ENCODE results near the gene CFAP210. TPM values are rescaled to one million over a fixed set of nuclear protein-coding genes. Genes with fewer than 3 reads are reported as not detected.

CFAP210 gene
- total RNA-seq, 1 experiment from 2014 or later = 0.94 TPM

DNA sequence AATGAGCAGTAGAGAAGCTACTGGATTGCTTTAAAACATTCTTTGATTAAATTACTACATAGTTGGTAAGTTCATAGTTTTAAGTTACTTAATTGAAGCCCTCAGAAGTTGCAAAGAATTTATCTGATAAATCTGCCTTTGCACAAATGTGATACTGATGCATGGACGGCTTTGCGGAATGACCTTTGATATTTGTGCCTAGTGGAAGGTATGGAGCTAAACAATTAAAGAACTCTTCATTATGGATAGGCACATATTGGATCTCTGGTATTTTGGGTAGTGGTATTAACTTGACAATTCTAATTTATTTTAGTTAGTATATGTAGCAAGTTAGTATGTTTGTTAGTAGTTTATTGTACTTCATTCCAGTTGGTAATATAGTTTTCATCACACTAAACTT is 54.1 kb downstream of the CFAP210 start:
- no peaks in the 10 kb centered on the region for H3K9me3 ChIP-seq (ENCODE audit: control insufficient read depth, low read depth, low read length)
- no peaks in the 10 kb centered on the region for H3K27me3 Mint-ChIP-seq (ENCODE audit: low read depth)
- H2AFZ ChIP-seq (ENCODE audit: low read length) = no peak overlapping the region
- no peaks in the 10 kb centered on the region for H3K23me2 ChIP-seq (ENCODE audit: insufficient read length, low read depth, low read length, poor library complexity, severe bottlenecking)
- H3K4ac ChIP-seq (ENCODE audit: low read depth, low read length) = no peak overlapping the region
- no peak overlapping the region for H3K9ac ChIP-seq (ENCODE audit: extremely low read depth, insufficient read length, low read length)
- H2AK5ac ChIP-seq (ENCODE audit: insufficient read length, low read length) = no peak overlapping the region
- no peak overlapping the region for H3K27ac Mint-ChIP-seq
- no peak for DNase-seq
- no peaks in the 10 kb centered on the region for H3K4me1 Mint-ChIP-seq
- H3K4me1 ChIP-seq (ENCODE audit: insufficient read depth, low read length) = no peaks in the 10 kb centered on the region
- no CpG with 5 or more reads among the region's 2 CpGs for WGBS (ENCODE audit: extremely low coverage, insufficient read length, low lambda C conversion rate)
- no peak overlapping the region for H3K56ac ChIP-seq (ENCODE audit: insufficient read length, low read depth, low read length)
- H3T11ph ChIP-seq (ENCODE audit: low read length) = no peak overlapping the region
- H3K14ac ChIP-seq (ENCODE audit: insufficient read depth, low read length) = no peak overlapping the region
- H2BK12ac ChIP-seq (ENCODE audit: insufficient read length, low read depth, low read length) = no peak overlapping the region
- no peak overlapping the region for H3K23ac ChIP-seq (ENCODE audit: insufficient read length, low read depth, low read length)
- no peak overlapping the region for H2BK20ac ChIP-seq (ENCODE audit: low read depth, low read length, poor library complexity, severe bottlenecking)
- no peaks in the 10 kb centered on the region for H3K79me1 ChIP-seq (ENCODE audit: insufficient read depth, low read depth, low read length, poor library complexity, severe bottlenecking)
- H3K36me3 Mint-ChIP-seq (ENCODE audit: insufficient read depth in 1 of 3, low read depth in 3 of 3) = no peaks in the 10 kb centered on the region
- H4K91ac ChIP-seq (ENCODE audit: insufficient read length, low read depth, low read length) = no peak overlapping the region
- no peak for TF ChIP-seq CTCF (conservative IDR thresholded peaks at IDR 0.05)
- no peak overlapping the region for H2BK15ac ChIP-seq (ENCODE audit: low read depth, low read length)
- H3K27me3 ChIP-seq (ENCODE audit: insufficient read depth, low read length) = no peaks in the 10 kb centered on the region
- no peaks in the 10 kb centered on the region for H3K79me2 ChIP-seq (ENCODE audit: insufficient read depth, low read length)
- H2BK120ac ChIP-seq (ENCODE audit: low read depth, low read length, poor library complexity, severe bottlenecking) = no peak overlapping the region
- H3K4me2 ChIP-seq (ENCODE audit: insufficient read depth, insufficient read length, low read length) = no peak overlapping the region
- no peaks in the 10 kb centered on the region for H3K9me3 Mint-ChIP-seq
- no peak overlapping the region for H3K18ac ChIP-seq (ENCODE audit: insufficient read length, low read depth, low read length)
- no peak overlapping the region for H3K4me3 Mint-ChIP-seq
- no peak overlapping the region for H4K8ac ChIP-seq (replicated peaks; ENCODE audit: insufficient read length, low read depth, low read length)
- H4K5ac ChIP-seq (ENCODE audit: insufficient read length, low read depth, low read length) = no peak overlapping the region
- no peaks in the 10 kb centered on the region for H4K20me1 ChIP-seq (ENCODE audit: control insufficient read depth, insufficient read depth, insufficient read length)
- H3K27ac ChIP-seq (ENCODE audit: insufficient read length, low read depth, low read length) = no peak overlapping the region
- H2BK5ac ChIP-seq (ENCODE audit: insufficient read length, low read length) = no peak overlapping the region

Data from H9 (cell line).